ENCODE data around the gene NABP1. TPM values are rescaled to one million over a fixed set of nuclear protein-coding genes. Genes with fewer than 3 reads are reported as not detected.

NABP1 gene
- polyA plus RNA-seq, 2 of the 4 experiments (the other 2 are of a cell fraction) = 21.9 to 22.4 TPM

DNA sequence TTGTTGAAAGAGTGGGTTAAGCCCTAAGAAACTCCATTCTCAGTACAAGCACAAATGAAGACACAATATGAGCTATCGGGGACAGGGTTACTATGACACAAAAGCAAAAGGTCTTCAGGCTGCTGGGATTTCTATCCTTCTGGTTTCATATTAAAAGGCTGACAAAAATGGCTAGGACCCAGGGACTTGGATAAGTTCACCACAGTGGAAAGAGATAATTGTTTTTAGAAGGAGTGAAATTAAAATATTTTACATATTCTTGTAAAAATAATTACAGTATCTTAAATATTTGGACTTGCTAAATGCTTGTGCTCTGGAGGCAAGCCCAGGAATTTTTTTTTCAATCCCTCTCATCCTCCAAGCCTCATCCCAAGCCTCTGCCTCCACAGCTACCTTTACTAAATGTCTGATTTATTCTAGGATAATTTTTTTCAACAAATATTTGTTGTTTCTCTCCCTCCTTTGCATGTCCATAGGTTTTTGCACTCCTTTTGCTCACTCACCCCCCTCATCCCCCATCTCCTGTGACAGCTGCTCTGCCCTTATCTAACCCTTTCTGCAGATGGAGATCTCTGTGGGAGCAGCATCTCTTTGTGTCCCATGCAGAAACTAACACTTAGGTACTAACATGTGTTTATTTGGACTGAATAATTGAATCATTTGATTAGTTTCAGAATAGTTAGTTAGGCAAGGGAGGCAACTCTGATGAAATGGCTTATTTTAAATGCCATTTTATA, 47.8 kb upstream of the NABP1 start (continued):
- TF ChIP-seq, protein P1, sequence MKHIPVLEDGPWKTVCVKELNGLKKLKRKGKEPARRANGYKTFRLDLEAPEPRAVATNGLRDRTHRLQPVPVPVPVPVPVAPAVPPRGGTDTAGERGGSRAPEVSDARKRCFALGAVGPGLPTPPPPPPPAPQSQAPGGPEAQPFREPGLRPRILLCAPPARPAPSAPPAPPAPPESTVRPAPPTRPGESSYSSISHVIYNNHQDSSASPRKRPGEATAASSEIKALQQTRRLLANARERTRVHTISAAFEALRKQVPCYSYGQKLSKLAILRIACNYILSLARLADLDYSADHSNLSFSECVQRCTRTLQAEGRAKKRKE (CRISPR knock-in tag; IDR thresholded peaks at IDR 0.05; ENCODE audit: low read depth) = no peak
- TF ChIP-seq JUNB (IDR thresholded peaks at IDR 0.05) = no peak

DNA sequence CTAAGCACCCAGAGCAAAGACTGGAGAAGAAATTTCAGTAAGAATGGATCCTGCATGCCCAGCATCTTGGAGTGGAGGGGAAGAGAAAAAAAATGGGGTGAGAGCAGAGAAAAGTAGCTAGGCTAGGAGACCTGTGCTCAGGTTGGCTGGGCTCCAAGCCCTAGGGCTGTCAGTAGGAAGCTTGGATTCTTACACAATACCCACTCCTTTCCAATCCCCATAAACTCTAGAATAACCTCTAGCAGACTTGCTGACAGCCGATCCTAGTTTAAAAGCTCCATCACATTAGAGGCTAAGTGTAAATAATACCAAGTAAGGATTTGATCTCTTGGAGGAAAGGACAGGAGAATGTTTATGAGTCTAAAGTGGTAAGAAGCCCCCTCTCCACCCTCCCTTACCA, 46.2 kb upstream of the NABP1 start:
- 7% methylated on average over 1 of the region's 1 CpG for WGBS (ENCODE audit: missing lambda C conversion rate)
- Histone ChIP-seq H3K9me3 (no peaks in the 10 kb centered on the region), H3K4me1 (peaks cover 37% of the 10 kb centered on the region), H3K4me2 (peak overlapping the region; percentile 52), H3K4me3 (no peak overlapping the region), H3K27ac (peak overlapping the region; percentile 27 to 67; a peak in 5 of 6 replicates)
- FAIRE-seq (no peak), DNase-seq (ENCODE audit: low read depth in 1 of 2, low spot score in 1 of 2) (peak in 1 of 2 experiments; percentile 52), ATAC-seq (peak; percentile 35 to 53; a peak in 3 of 6 replicates)
- CTCF ChIA-PET = interaction anchor here (1.0 kb wide), 1 partner anchor 57 kb away, joined by 3 read pairs; no protein-coding TSS in a partner anchor
- TF ChIP-seq, protein P2, sequence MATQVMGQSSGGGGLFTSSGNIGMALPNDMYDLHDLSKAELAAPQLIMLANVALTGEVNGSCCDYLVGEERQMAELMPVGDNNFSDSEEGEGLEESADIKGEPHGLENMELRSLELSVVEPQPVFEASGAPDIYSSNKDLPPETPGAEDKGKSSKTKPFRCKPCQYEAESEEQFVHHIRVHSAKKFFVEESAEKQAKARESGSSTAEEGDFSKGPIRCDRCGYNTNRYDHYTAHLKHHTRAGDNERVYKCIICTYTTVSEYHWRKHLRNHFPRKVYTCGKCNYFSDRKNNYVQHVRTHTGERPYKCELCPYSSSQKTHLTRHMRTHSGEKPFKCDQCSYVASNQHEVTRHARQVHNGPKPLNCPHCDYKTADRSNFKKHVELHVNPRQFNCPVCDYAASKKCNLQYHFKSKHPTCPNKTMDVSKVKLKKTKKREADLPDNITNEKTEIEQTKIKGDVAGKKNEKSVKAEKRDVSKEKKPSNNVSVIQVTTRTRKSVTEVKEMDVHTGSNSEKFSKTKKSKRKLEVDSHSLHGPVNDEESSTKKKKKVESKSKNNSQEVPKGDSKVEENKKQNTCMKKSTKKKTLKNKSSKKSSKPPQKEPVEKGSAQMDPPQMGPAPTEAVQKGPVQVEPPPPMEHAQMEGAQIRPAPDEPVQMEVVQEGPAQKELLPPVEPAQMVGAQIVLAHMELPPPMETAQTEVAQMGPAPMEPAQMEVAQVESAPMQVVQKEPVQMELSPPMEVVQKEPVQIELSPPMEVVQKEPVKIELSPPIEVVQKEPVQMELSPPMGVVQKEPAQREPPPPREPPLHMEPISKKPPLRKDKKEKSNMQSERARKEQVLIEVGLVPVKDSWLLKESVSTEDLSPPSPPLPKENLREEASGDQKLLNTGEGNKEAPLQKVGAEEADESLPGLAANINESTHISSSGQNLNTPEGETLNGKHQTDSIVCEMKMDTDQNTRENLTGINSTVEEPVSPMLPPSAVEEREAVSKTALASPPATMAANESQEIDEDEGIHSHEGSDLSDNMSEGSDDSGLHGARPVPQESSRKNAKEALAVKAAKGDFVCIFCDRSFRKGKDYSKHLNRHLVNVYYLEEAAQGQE (IDR thresholded peaks at IDR 0.05) = no peak
- TF ChIP-seq CEBPB (IDR thresholded peaks at IDR 0.05) (peak; percentile 60 to 70; a peak in 3 of 4 replicates), POLR2A (IDR thresholded peaks at IDR 0.05; ENCODE audit: low read length) (no peak), RFX5 (IDR thresholded peaks at IDR 0.05) (no peak), TFCP2L1 (CRISPR knock-in tag; IDR thresholded peaks at IDR 0.05) (no peak), NR3C1 (IDR thresholded peaks at IDR 0.05) (no peak)
- POLR2A ChIA-PET = interaction anchor here (1.1 kb wide), 1 partner anchor 46 kb away, joined by 9 read pairs; the partner anchor contains the start of gene NABP1

DNA sequence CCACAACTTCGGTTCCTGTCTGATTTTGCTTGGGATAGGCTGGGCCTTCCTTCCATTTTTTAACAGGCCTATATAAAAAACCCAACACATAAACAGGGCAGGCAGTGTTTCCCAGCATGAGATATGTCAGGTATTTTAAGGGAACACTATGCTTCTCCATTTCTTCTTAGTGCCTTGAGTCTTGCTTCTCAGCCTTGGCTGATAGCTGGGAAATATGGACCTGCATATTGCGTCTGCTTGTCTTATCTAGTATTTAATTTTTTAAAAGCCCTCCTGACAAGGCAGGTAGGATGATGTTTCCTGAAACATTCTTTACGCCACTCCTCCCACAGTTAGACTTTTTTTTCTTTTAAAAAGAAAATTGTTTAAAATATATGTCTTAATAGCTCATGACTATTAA, 45.5 kb upstream of the NABP1 start:
- Histone ChIP-seq H3K4me3 (no peak overlapping the region), H3K4me2 (peak overlapping the region; percentile 52; the same call in 1 of the 3 replicates), H3K4me1 (peaks cover 39% of the 10 kb centered on the region), H3K9me3 (no peaks in the 10 kb centered on the region), H3K27ac (peak overlapping the region; percentile 27 to 67; a peak in 5 of 6 replicates)
- no peak for DNase-seq (ENCODE audit: low read depth in 1 of 2, low spot score in 1 of 2)
- ChIA-PET POLR2A (interaction anchor here (1.1 kb wide), 1 partner anchor 45 kb away, joined by 9 read pairs; the partner anchor contains the start of gene NABP1), CTCF (interaction anchor here (1.0 kb wide), 1 partner anchor 58 kb away, joined by 3 read pairs; no protein-coding TSS in a partner anchor)
- TF ChIP-seq ZC3H11A (IDR thresholded peaks at IDR 0.05) (no peak), POLR2AphosphoS2 (conservative IDR thresholded peaks at IDR 0.05; ENCODE audit: low read length) (no peak), ZFP36 (IDR thresholded peaks at IDR 0.05; ENCODE audit: borderline replicate concordance, partially characterized antibody) (no peak), CBX2 (IDR thresholded peaks at IDR 0.05; ENCODE audit: borderline replicate concordance, low read depth) (no peak), KDM5A (IDR thresholded peaks at IDR 0.05) (no peak), HDAC2 (IDR thresholded peaks at IDR 0.05) (no peak), CHD2 (IDR thresholded peaks at IDR 0.05; ENCODE audit: low read length, partially characterized antibody) (no peak), RAD21 (conservative IDR thresholded peaks at IDR 0.05 in 1 of 2, IDR thresholded peaks at IDR 0.05 in 1 of 2) (no peak), PHF8 (IDR thresholded peaks at IDR 0.05; ENCODE audit: borderline replicate concordance, low read depth) (no peak), TP53 (CRISPR knock-in tag; IDR thresholded peaks at IDR 0.05) (no peak), EHMT2 (IDR thresholded peaks at IDR 0.05; ENCODE audit: low read depth) (no peak), JUNB (IDR thresholded peaks at IDR 0.05) (no peak), NPAS2 (CRISPR knock-in tag; IDR thresholded peaks at IDR 0.05; ENCODE audit: borderline replicate concordance) (no peak), HOXB13 (CRISPR knock-in tag; IDR thresholded peaks at IDR 0.05; ENCODE audit: low read depth) (no peak), HOXA7 (CRISPR knock-in tag; IDR thresholded peaks at IDR 0.05) (no peak), GATA3 (IDR thresholded peaks at IDR 0.05; ENCODE audit: borderline replicate concordance) (no peak), EHF (CRISPR knock-in tag; IDR thresholded peaks at IDR 0.05) (no peak)
- TF ChIP-seq, protein P3, sequence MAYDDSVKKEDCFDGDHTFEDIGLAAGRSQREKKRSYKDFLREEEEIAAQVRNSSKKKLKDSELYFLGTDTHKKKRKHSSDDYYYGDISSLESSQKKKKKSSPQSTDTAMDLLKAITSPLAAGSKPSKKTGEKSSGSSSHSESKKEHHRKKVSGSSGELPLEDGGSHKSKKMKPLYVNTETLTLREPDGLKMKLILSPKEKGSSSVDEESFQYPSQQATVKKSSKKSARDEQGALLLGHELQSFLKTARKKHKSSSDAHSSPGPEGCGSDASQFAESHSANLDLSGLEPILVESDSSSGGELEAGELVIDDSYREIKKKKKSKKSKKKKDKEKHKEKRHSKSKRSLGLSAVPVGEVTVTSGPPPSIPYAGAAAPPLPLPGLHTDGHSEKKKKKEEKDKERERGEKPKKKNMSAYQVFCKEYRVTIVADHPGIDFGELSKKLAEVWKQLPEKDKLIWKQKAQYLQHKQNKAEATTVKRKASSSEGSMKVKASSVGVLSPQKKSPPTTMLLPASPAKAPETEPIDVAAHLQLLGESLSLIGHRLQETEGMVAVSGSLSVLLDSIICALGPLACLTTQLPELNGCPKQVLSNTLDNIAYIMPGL (CRISPR knock-in tag; IDR thresholded peaks at IDR 0.05; ENCODE audit: borderline replicate concordance) = no peak
- TF ChIP-seq, protein P2 (IDR thresholded peaks at IDR 0.05) = no peak
- 85% methylated on average over 3 of the region's 3 CpGs for whole genome bisulfite sequencing (ENCODE audit: missing lambda C conversion rate)
- no peak for ATAC-seq
- no peak for FAIRE-seq
